ENCODE results near the gene OTOP2.

The OTOP2 gene

GRCh38 chr17:74954115-74954514 lies 30.0 kb downstream of the OTOP2 start:
- TF ChIP-seq, protein P1, sequence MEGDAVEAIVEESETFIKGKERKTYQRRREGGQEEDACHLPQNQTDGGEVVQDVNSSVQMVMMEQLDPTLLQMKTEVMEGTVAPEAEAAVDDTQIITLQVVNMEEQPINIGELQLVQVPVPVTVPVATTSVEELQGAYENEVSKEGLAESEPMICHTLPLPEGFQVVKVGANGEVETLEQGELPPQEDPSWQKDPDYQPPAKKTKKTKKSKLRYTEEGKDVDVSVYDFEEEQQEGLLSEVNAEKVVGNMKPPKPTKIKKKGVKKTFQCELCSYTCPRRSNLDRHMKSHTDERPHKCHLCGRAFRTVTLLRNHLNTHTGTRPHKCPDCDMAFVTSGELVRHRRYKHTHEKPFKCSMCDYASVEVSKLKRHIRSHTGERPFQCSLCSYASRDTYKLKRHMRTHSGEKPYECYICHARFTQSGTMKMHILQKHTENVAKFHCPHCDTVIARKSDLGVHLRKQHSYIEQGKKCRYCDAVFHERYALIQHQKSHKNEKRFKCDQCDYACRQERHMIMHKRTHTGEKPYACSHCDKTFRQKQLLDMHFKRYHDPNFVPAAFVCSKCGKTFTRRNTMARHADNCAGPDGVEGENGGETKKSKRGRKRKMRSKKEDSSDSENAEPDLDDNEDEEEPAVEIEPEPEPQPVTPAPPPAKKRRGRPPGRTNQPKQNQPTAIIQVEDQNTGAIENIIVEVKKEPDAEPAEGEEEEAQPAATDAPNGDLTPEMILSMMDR (IDR thresholded peaks at IDR 0.05; ENCODE audit: insufficient read depth, missing control alignments), result no peak
- no peak for FAIRE-seq
- no peak for DNase-seq (ENCODE audit: insufficient read length, low spot score)

DNA sequence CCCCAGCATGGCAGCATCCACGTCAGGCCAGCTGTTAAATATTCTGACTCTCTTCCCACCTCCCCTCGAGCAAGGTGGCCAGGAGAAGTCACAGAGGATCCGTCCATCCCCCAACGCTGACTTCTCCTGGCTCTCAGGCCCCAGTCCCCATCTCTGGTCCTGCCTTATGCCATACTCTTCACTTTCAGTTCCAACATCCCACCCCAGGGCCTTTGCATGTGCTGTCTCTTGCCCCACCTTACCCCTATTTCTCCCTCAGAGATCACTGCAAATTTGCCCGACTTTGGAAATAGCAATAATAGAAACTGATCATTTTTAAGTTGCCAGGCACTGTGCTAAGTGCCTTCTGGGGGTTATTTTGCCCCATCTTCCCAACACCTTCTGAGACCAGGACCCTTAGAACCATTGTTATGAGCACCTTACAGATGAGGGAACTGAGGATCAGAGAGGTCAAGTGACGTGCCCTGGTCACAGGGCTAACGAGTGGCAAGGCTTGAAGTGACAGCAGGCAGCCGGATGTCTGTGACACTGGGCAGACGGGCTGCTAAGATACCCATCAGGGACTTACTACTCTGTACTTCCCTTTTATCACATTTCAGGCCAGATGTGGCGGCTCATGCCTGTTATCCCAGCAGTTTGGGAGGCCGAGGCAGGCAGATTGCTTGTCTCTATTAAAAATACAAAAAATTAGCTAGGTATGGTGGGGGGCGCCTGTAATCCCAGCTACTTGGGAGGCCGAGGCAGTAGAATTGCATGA lies 30.8 kb downstream of the OTOP2 start:
- TF ChIP-seq, protein P1 (IDR thresholded peaks at IDR 0.05; ENCODE audit: insufficient read depth, missing control alignments), result no peak
- FAIRE-seq, result no peak
- no peak for DNase-seq (ENCODE audit: insufficient read length, low spot score)

DNA sequence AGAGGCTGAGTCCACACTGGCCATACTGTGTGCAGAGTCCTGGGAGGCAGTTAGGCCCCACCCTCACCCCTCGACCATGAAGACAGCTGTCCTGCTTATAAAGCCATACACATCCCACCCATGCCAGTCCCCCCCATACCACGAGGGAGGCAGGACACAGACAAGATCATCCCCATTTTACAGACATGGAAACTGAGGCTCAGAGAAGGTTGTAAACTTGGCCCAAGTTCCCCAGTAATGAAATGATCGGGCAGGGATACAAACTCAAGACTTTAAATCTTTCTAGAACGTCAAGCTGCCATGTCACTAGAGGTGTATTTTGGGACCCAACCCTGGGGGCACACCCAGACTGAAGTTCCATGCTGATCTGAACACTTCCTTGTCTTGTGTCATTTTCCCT lies 32.0 kb downstream of the OTOP2 start:
- TF ChIP-seq, protein P1 (IDR thresholded peaks at IDR 0.05; ENCODE audit: insufficient read depth, missing control alignments), result no peak
- FAIRE-seq (no peak), DNase-seq (ENCODE audit: insufficient read length, low spot score) (no peak)

DNA sequence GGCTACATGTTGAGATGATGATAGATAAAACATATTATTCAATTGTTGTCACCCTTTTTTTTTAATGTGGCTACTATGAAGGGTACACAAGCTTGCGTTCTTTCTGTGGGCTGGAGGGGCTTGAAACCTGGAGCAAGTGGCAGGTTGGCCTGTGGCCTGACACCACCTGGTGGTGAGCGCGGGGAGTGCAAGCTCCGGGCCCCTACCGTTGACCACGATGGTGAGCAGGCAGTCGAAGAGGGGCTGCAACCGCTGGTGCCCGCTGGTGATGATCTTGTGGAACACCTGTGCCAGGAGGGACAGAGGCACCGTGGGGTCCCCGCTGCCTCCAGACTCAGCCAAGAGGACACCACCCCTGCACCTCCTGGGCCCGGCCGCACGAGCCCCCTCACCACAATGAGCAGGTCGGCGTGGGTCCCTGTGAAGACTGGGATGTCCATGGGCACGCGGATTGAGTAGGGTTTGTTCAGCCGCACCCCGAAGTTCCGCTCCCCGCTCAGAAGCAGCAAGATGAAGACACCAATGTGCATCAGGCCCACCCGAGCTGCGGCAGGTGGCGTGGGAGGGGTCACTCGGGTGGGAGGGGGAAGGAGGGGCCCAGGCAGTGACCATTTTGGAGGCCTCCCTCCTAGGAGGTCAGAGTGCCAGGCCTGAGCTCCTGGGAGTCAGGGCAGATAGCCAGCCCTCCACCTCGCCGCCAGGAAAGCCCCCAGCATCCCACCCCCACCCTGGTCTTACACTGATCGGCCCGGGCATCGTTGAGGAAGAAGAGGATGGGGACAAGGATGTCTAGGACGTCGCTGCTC lies 34.1 kb downstream of the OTOP2 start:
- TF ChIP-seq, protein P1 (IDR thresholded peaks at IDR 0.05; ENCODE audit: insufficient read depth, missing control alignments), result peak; percentile 96
- DNase-seq (ENCODE audit: insufficient read length, low spot score) (peak; percentile 85), FAIRE-seq (no peak)

DNA sequence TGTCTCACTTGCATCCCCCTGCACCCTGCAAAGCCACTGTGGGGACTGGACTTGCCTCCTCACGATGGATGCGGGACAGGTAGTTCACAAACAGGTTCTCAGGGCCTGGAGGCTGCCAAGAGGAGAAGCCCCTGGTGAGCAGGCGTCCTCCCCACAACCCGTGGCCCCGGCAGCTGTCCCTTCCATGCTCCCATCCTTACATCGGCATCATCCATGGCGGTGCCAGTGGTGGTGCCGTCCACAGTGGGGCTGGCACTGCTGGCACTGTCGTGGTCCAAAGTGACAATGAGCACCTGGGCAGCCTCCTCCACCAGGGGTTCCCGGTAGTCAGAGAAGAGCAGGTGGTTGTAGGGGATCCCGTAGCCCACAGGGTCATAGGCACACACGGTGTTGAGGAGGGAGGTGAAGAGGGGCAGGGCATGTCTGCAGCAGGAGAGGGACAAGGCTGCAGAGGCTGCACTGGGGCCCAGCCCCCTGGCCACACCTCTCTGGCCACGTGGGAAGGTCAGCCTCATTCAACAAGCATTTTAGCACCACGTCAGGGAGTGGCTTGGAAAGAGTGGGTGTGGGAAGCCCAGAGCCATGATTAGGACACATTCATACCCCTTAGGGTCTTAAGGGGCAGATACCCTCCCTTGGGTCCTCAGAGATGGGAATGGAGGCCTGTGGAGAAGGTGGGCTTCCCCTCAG lies 35.9 kb downstream of the OTOP2 start:
- FAIRE-seq (no peak), DNase-seq (ENCODE audit: insufficient read length, low spot score) (no peak)

DNA sequence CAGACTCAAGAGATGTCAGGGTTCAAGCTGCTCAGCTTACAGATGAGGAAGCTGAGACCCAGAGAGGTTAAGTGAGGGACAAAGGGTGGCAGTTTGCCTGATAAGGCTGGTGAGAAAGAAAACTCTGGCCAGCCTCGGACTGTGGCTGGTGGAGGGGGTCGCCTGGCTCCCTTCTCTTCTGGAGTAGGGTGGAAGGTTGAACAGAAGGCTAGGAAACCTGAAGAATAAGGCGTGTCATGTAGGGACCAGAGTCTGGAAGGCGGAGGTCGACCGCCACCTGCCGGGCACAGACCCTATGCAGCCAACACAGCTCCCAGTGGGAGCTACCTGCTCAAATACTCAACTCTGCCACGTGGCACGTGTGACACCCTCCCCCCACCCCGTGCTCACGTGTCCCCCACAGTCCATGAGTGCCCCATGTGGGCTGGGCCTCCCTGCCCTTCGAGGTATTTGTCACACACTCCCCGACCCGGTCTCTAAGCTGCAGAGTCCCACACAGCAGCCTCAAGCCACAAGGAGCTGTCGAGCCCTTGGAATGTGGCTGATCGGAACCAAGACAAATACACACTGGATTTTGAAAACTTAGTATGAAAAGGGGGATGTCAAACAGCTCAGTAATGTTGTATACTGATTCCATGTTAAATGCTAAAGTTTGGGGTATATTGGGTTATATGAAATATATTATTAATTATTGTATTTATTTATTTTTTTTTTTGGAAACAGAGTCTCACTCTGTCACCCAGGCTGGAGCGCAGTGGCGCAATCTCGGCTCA lies 36.7 kb downstream of the OTOP2 start:
- no peak for FAIRE-seq

More for the DNA sequence above, 35.9 kb downstream of the OTOP2 start:
- TF ChIP-seq, protein P1 (IDR thresholded peaks at IDR 0.05; ENCODE audit: insufficient read depth, missing control alignments), result no peak

More for the DNA sequence above, 36.7 kb downstream of the OTOP2 start:
- no peak for DNase-seq (ENCODE audit: insufficient read length, low spot score)
- TF ChIP-seq, protein P1 (IDR thresholded peaks at IDR 0.05; ENCODE audit: insufficient read depth, missing control alignments), result peak; percentile 88
